CD14-positive monocyte (primary cell): Measurements from ENCODE around the gene ZNF598. TPM values are rescaled to one million over a fixed set of nuclear protein-coding genes. Genes with fewer than 3 reads are reported as not detected.

Source experiments
- DNase-seq, 3 donors: peaks; one replicate each; pipeline ENCODE4 v3.0.0-alpha.2; 2011 to 2022
- H2AFZ ChIP-seq: 2 replicates; pipeline ENCODE4 v1.6.0; 2012; ENCODE audit warnings: mild to moderate bottlenecking, low read depth, low read length, inconsistent platforms; ENCODE audit not compliant: insufficient read depth, poor library complexity, severe bottlenecking
- H3K27ac ChIP-seq, 2 donors: 1 replicate in 1 of 2; 2 replicates in 1 of 2; pipeline ENCODE4 v1.5.1; 2012 to 2013; ENCODE audit warnings: low read length in 2 of 2, control low read depth in 1 of 2, inconsistent platforms in 1 of 2, low read depth in 1 of 2, mild to moderate bottlenecking in 1 of 2
- H3K27me3 ChIP-seq, 2 donors: one replicate each; pipeline versions ENCODE4 v1.6.0 to v1.6.1; 2011 to 2013; ENCODE audit warnings: low read length in 2 of 2; ENCODE audit not compliant: control insufficient read depth in 2 of 2, insufficient read depth in 2 of 2
- H3K36me3 ChIP-seq, 2 donors: replicated peaks in 1 of 2; 1 replicate in 1 of 2; 2 replicates in 1 of 2; pipeline versions ENCODE4 v1.5.1 to v1.6.1; 2012 to 2013; ENCODE audit warnings: low read length in 2 of 2, control low read depth in 1 of 2, inconsistent platforms in 1 of 2, mild to moderate bottlenecking in 1 of 2; ENCODE audit not compliant: insufficient read depth in 2 of 2, control insufficient read depth in 1 of 2
- H3K4me1 ChIP-seq, 2 donors: 1 replicate in 1 of 2; 2 replicates in 1 of 2; pipeline versions ENCODE4 v1.5.1 to v1.6.1; 2012 to 2013; ENCODE audit warnings: low read length in 2 of 2, control low read depth in 1 of 2, inconsistent platforms in 1 of 2, mild to moderate bottlenecking in 1 of 2, moderate library complexity in 1 of 2; ENCODE audit not compliant: insufficient read depth in 2 of 2, control insufficient read depth in 1 of 2
- H3K4me2 ChIP-seq: replicated peaks from 2 replicates; pipeline ENCODE3; 2012; ENCODE audit warnings: low read length, moderate library complexity, mild to moderate bottlenecking; ENCODE audit not compliant: poor library complexity, severe bottlenecking; ENCODE audit errors: extremely low read depth
- H3K4me3 ChIP-seq, 3 experiments: fragments of 200-600 bp in 1 of 3; sonication (generic) in 1 of 3; replicated peaks in 1 of 3; 1 replicate in 2 of 3; 2 replicates in 1 of 3; pipeline ENCODE4 v1.5.1; 2011 to 2013; ENCODE audit warnings: low read length in 3 of 3, mild to moderate bottlenecking in 3 of 3, control low read depth in 2 of 3, low read depth in 2 of 3, inconsistent platforms in 1 of 3, moderate library complexity in 1 of 3
- H3K79me2 ChIP-seq: 2 replicates; pipeline ENCODE4 v1.6.0; 2012; ENCODE audit warnings: mild to moderate bottlenecking, control low read depth, inconsistent platforms, low read length, moderate library complexity; ENCODE audit not compliant: insufficient read depth
- H3K9ac ChIP-seq: 2 replicates; pipeline ENCODE4 v1.6.0; 2017; ENCODE audit warnings: low read length, mild to moderate bottlenecking; ENCODE audit not compliant: insufficient read depth, poor library complexity, severe bottlenecking
- H3K9me3 ChIP-seq, 2 donors: replicated peaks in 1 of 2; 1 replicate in 1 of 2; 2 replicates in 1 of 2; pipeline versions ENCODE4 v1.5.1 to v1.6.1; 2012 to 2013; ENCODE audit warnings: low read length in 2 of 2, control low read depth in 1 of 2; ENCODE audit not compliant: control insufficient read depth in 1 of 2, insufficient read depth in 1 of 2
- H4K20me1 ChIP-seq: 2 replicates; pipeline ENCODE4 v1.6.0; 2012; ENCODE audit warnings: mild to moderate bottlenecking, low read length, control low read depth, moderate library complexity; ENCODE audit not compliant: insufficient read depth
- H3K27ac Mint-ChIP-seq, 7 donors: one replicate each; pipeline ENCODE4 v1.8.0; 2020; ENCODE audit warnings: mild to moderate bottlenecking in 7 of 7, mixed read lengths in 7 of 7, moderate library complexity in 6 of 7, inconsistent platforms in 2 of 7
- H3K27me3 Mint-ChIP-seq, 3 donors: one replicate each; pipeline ENCODE4 v1.8.0; 2021 to 2022; ENCODE audit warnings: low read depth in 3 of 3, mild to moderate bottlenecking in 3 of 3, mixed read lengths in 3 of 3, moderate library complexity in 3 of 3, inconsistent platforms in 1 of 3
- H3K36me3 Mint-ChIP-seq, 2 donors: one replicate each; pipeline ENCODE4 v1.8.0; 2020; ENCODE audit warnings: mixed read lengths in 2 of 2, inconsistent platforms in 1 of 2, mild to moderate bottlenecking in 1 of 2
- H3K4me1 Mint-ChIP-seq: one replicate; pipeline ENCODE4 v1.8.0; 2020; ENCODE audit warnings: mild to moderate bottlenecking, mixed read lengths
- H3K4me3 Mint-ChIP-seq, 2 donors: one replicate each; pipeline ENCODE4 v1.8.0; 2020; ENCODE audit warnings: mild to moderate bottlenecking in 2 of 2, mixed read lengths in 2 of 2, moderate library complexity in 1 of 2
- H3K9me3 Mint-ChIP-seq, 7 donors: one replicate each; pipeline ENCODE4 v1.8.0; 2020 to 2022; ENCODE audit warnings: mixed read lengths in 7 of 7, mild to moderate bottlenecking in 6 of 7, moderate library complexity in 6 of 7, inconsistent platforms in 2 of 7
- WGBS: methylation state at CpG from one replicate; pipeline ENCODE4 v1.1.5; 2013; ENCODE audit warnings: missing lambda C conversion rate; ENCODE audit not compliant: insufficient coverage; 5-methylcytosine and 5-hydroxymethylcytosine counted together
- intact Hi-C, 2 donors: fragments of 100-400 bp; cut with micrococcal nuclease; formaldehyde crosslinking; loops; one replicate each; pipeline versions ENCODE4 v1.15.0 to v1.15.1; 2023
- polyA plus RNA-seq, 3 donors: library from polyadenylated mRNA; depleted of rRNA in 1 of 3; unstranded in 2 of 3; stranded (reverse) in 1 of 3; fragments of 300-500 nt in 2 of 3; fragments of >200 nt in 1 of 3; fragmentation: Illumina TruSeq in 2 of 3; gene quantifications; 1 replicate in 2 of 3; 2 replicates in 1 of 3; pipeline ENCODE4 v1.2.3, GENCODE V29; 2012 to 2021
- TF ChIP-seq, protein P1 (sequence below): fragments of 200-600 bp; IDR thresholded peaks from one replicate; pipeline ENCODE4 v1.8.0; 2022; ENCODE audit warnings: antibody characterized with exemption, mild to moderate bottlenecking

The ZNF598 gene
- polyA plus RNA-seq, 3 donors, result 1.4 to 42.1 (median 1.5) TPM

DNA sequence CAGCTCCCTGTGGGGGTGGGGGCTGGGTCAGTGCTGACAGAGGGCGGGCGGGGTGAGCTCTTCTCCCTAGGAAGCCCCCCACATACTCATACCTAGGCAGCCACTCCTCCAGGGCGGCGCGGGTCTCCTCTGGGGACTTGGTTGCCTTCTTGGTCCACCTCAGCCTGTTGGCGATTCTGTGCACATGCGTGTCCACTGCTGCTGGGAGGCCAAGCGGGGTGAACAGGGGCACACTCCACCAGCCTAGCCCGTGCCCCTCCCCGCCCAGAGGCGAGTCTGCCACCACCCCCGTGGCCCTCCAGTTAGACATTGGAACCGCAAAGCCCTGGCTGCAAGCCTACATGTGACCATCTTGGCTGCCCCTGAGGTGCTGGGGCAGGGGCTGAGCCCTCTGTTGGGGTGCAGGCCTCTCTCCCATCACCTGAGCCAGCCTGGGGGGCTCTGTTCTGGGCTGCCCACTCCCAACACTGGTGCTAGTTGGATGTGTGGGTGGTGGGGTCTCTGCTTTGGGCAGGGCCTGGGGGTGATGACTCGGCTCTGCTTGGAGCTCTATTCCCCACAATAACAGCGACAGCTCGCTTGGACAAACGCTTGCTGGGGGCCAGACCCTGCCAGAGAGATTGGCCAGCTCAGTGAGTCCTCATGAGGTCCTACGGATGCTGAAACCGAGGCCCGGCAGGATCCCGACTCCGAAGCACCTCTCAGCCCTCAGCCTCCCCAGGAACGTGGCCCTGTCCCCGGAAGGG lies 30.6 kb upstream of the ZNF598 start:
- intact Hi-C loops, result no loop called here
- H3K4me1 ChIP-seq, result peaks cover 12 to 15% of the 10 kb centered on the region in 2 donors
- no peak overlapping the region for H3K9ac ChIP-seq
- no peaks in the 10 kb centered on the region for H3K27me3 ChIP-seq
- H3K9me3 ChIP-seq, result no peaks in the 10 kb centered on the region
- Mint-ChIP-seq H3K4me3 (no peak overlapping the region), H3K9me3 (no peaks in the 10 kb centered on the region), H3K4me1 (peaks cover 8% of the 10 kb centered on the region), H3K36me3 (peaks cover 3 to 4% of the 10 kb centered on the region in 2 donors), H3K27ac (no peak overlapping the region), H3K27me3 (peaks cover 0 to 3% (median 0%) of the 10 kb centered on the region in 3 donors)
- no peaks in the 10 kb centered on the region for H3K36me3 ChIP-seq
- H4K20me1 ChIP-seq, result no peaks in the 10 kb centered on the region
- WGBS, result 94% methylated on average over 22 of the region's 24 CpGs
- DNase-seq, result no peak
- no peak overlapping the region for H3K27ac ChIP-seq
- no peak overlapping the region for H3K4me2 ChIP-seq
- TF ChIP-seq, protein P1, sequence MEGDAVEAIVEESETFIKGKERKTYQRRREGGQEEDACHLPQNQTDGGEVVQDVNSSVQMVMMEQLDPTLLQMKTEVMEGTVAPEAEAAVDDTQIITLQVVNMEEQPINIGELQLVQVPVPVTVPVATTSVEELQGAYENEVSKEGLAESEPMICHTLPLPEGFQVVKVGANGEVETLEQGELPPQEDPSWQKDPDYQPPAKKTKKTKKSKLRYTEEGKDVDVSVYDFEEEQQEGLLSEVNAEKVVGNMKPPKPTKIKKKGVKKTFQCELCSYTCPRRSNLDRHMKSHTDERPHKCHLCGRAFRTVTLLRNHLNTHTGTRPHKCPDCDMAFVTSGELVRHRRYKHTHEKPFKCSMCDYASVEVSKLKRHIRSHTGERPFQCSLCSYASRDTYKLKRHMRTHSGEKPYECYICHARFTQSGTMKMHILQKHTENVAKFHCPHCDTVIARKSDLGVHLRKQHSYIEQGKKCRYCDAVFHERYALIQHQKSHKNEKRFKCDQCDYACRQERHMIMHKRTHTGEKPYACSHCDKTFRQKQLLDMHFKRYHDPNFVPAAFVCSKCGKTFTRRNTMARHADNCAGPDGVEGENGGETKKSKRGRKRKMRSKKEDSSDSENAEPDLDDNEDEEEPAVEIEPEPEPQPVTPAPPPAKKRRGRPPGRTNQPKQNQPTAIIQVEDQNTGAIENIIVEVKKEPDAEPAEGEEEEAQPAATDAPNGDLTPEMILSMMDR, result no peak
- no peak overlapping the region for H3K4me3 ChIP-seq
- no peak overlapping the region for H2AFZ ChIP-seq
- H3K79me2 ChIP-seq, result no peaks in the 10 kb centered on the region

DNA sequence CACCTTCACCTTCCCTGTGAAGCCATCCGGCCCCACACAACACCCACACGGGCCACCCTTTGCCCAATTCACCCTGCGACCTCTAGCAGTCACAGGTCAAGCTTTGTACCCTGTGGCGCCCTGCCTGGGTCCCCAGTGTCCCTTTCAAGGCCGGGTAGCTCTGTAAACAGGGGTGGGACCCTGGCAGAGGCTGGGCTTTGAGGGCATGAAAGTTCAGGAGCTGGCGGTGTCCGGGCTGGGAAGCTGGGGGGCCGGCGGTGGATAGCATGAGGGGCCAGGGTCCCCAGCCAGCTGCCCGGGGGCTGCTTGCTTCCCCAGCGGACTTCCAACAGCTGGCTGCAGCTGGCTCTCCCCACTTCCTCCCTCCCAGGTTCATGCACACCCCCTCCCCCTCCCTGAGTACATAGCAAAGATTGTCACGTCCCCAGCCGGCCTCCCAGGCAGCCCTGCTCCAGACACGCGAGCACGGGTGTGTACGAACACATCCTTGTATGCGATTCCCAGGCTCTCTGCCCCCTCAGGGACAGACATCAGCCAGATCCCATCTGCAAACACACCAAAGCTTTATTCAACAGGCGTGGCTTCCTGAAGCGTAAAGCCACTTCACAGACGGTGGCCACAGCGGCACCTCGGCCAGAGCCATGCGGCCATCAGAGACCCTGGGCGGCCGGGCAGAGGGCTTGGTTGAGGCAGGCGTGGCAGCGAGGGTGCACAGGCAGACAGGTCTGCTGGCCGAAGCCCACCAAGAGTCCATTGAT lies 29.8 kb upstream of the ZNF598 start:
- Histone ChIP-seq H4K20me1 (no peaks in the 10 kb centered on the region), H3K4me2 (no peak overlapping the region), H3K4me3 (no peak overlapping the region), H3K9me3 (no peaks in the 10 kb centered on the region), H2AFZ (no peak overlapping the region), H3K27me3 (no peaks in the 10 kb centered on the region), H3K27ac (no peak overlapping the region), H3K36me3 (no peaks in the 10 kb centered on the region), H3K9ac (no peak overlapping the region), H3K4me1 (peaks cover 10 to 12% of the 10 kb centered on the region in 2 donors), H3K79me2 (no peaks in the 10 kb centered on the region)
- no peaks in the 10 kb centered on the region for H3K9me3 Mint-ChIP-seq
- DNase-seq, result no peak
- no peak overlapping the region for H3K27ac Mint-ChIP-seq
- H3K36me3 Mint-ChIP-seq, result peaks cover 3 to 4% of the 10 kb centered on the region in 2 donors
- no peak overlapping the region for H3K4me3 Mint-ChIP-seq
- TF ChIP-seq, protein P1, result no peak
- peaks cover 7% of the 10 kb centered on the region for H3K4me1 Mint-ChIP-seq
- intact Hi-C loops, result no loop called here
- peaks cover 0 to 5% (median 4%) of the 10 kb centered on the region in 3 donors for H3K27me3 Mint-ChIP-seq
- 83% methylated on average over 22 of the region's 29 CpGs for WGBS
